22Rv1 (cell line): ENCODE results near the gene NOTCH1.
"Not testable (repeated sequence)": the region's sequence is repeated elsewhere in the genome, so short reads cannot be mapped to it uniquely, and the experiment has no call there.

Experiments
- H3K27ac ChIP-seq: fragments of 450-650 bp; 2 replicates; pipeline ENCODE4 v1.5.1; 2017
- CTCF ChIP-seq: fragments of 450-650 bp; IDR thresholded peaks from 2 replicates; pipeline ENCODE4 v1.5.1; 2017; ENCODE audit warnings: mild to moderate bottlenecking
- ZFX ChIP-seq: fragments of 450-650 bp; IDR thresholded peaks from 2 replicates; pipeline ENCODE4 v1.6.1; 2017; ENCODE audit warnings: antibody characterized with exemption, borderline replicate concordance

The NOTCH1 gene

GRCh38 chr9:136584401-136584932 lies 38.6 kb upstream of the NOTCH1 start:
- no peak for TF ChIP-seq ZFX
- TF ChIP-seq CTCF = no peak
- no peak overlapping the region for H3K27ac ChIP-seq

- no peak overlapping the region for H3K27ac ChIP-seq
- TF ChIP-seq CTCF (no peak), ZFX (no peak)
Observed at GRCh38 chr9:136582977-136583735, 37.3 kb upstream of the NOTCH1 start.

GRCh38 chr9:136581614-136582447 lies 36.0 kb upstream of the NOTCH1 start:
- TF ChIP-seq CTCF = no peak
- no peak for TF ChIP-seq ZFX
- no peak overlapping the region for H3K27ac ChIP-seq

GRCh38 chr9:136579650-136580219 lies 33.9 kb upstream of the NOTCH1 start:
- not testable (repeated sequence) for H3K27ac ChIP-seq

- TF ChIP-seq ZFX (no peak), CTCF (no peak)
- H3K27ac ChIP-seq = no peak overlapping the region
Observed at GRCh38 chr9:136578915-136579649, 33.2 kb upstream of the NOTCH1 start.

- H3K27ac ChIP-seq = peak overlapping the region; percentile 32; the same call in 1 of the 2 replicates
Observed at GRCh38 chr9:136578626-136578914, 32.7 kb upstream of the NOTCH1 start.

More at GRCh38 chr9:136578626-136578914, 32.7 kb upstream of the NOTCH1 start:
- no peak for TF ChIP-seq CTCF
- no peak for TF ChIP-seq ZFX
